Body of pancreas (tissue), 4 donors: Measurements from ENCODE around the gene PLTP. TPM values are rescaled to one million over a fixed set of nuclear protein-coding genes. Genes with fewer than 3 reads are reported as not detected.

Source experiments
- ATAC-seq: fragments of 150-250 bp; one replicate; pipeline ENCODE4 v1.9.1; 2016
- DNase-seq, 4 donors: peaks; one replicate each; pipeline ENCODE4 v3.0.0-alpha.2; 2019
- H3K27ac ChIP-seq, 4 donors: fragments of 200-600 bp; sonication (generic); 1 replicate in 3 of 4; 2 replicates in 1 of 4; pipeline versions ENCODE4 v1.5.1 to v1.6.1; 2016 to 2019; ENCODE audit warnings: mild to moderate bottlenecking in 1 of 4, mixed read lengths in 1 of 4, moderate library complexity in 1 of 4
- H3K27me3 ChIP-seq, 2 donors: fragments of 200-600 bp; sonication (generic); one replicate each; pipeline ENCODE4 v1.6.0; 2016; ENCODE audit warnings: mild to moderate bottlenecking in 1 of 2
- H3K36me3 ChIP-seq, 2 donors: fragments of 200-600 bp; sonication (generic); replicated peaks in 1 of 2; 2 replicates each; pipeline ENCODE4 v1.5.1; 2016; ENCODE audit warnings: low read depth in 2 of 2; ENCODE audit not compliant: insufficient read depth in 1 of 2
- H3K4me1 ChIP-seq: fragments of 200-600 bp; sonication (generic); one replicate; pipeline ENCODE4 v1.6.0; 2016
- H3K4me3 ChIP-seq, 2 donors: fragments of 200-600 bp; sonication (generic); 1 replicate in 1 of 2; 2 replicates in 1 of 2; pipeline ENCODE4 v1.5.1; 2016 to 2019
- H3K9me3 ChIP-seq, 3 donors: fragments of 200-600 bp; sonication (generic); 1 replicate in 2 of 3; 2 replicates in 1 of 3; pipeline ENCODE4 v1.5.1; 2016
- CTCF ChIP-seq, 7 experiments: fragments of 450-650 bp in 4 of 7; fragments of 200-600 bp in 3 of 7; sonication (generic) in 3 of 7; IDR thresholded peaks; one replicate each; pipeline ENCODE4 v1.5.1; 2016 to 2019; ENCODE audit warnings: antibody characterized with exemption in 7 of 7
- POLR2A ChIP-seq, 3 donors: fragments of 450-650 bp; IDR thresholded peaks; one replicate each; pipeline ENCODE4 v1.6.1; 2016; ENCODE audit warnings: antibody characterized with exemption in 3 of 3, mild to moderate bottlenecking in 2 of 3
- WGBS, 2 donors: methylation state at CpG; one replicate each; pipeline ENCODE4 v1.1.5; 2017; 5-methylcytosine and 5-hydroxymethylcytosine counted together
- intact Hi-C: fragments of 100-400 bp; cut with DNase I; formaldehyde crosslinking; loops from one replicate; pipeline ENCODE4 v1.15.1; 2023
- total RNA-seq, 2 donors: library from RNA; depleted of rRNA; stranded (reverse); fragments of >200 nt; gene quantifications; one replicate each; pipeline ENCODE4 v1.1.0, GENCODE V29; 2016

The PLTP gene
- total RNA-seq, 2 donors from 2014 or later = 109 to 198 TPM

GRCh38 chr20:45950330-45950646 lies 38.3 kb upstream of the PLTP start:
- 86 to 92% methylated on average over 9 of the region's 9 CpGs for WGBS, 2 donors
- H3K36me3 ChIP-seq = peaks cover 12 to 27% of the 10 kb centered on the region in 2 donors
- H3K9me3 ChIP-seq = no peaks in the 10 kb centered on the region
- H3K27ac ChIP-seq = no peak overlapping the region
- ATAC-seq = no peak
- intact Hi-C loops = no loop called here
- H3K4me3 ChIP-seq = no peak overlapping the region
- TF ChIP-seq CTCF (IDR thresholded peaks at IDR 0.05) (no peak), POLR2A (IDR thresholded peaks at IDR 0.05) (no peak)
- no peaks in the 10 kb centered on the region for H3K27me3 ChIP-seq
- DNase-seq = no peak
- peaks cover 20% of the 10 kb centered on the region for H3K4me1 ChIP-seq

- no peak overlapping the region for H3K27ac ChIP-seq
- no peaks in the 10 kb centered on the region for H3K27me3 ChIP-seq
- H3K9me3 ChIP-seq = no peaks in the 10 kb centered on the region
- WGBS, 2 donors = 80 to 81% methylated on average over 9 to 13 of the region's 13 CpGs
- no peak for TF ChIP-seq CTCF (IDR thresholded peaks at IDR 0.05)
- TF ChIP-seq POLR2A (IDR thresholded peaks at IDR 0.05) = no peak
- H3K36me3 ChIP-seq = peaks cover 12 to 27% of the 10 kb centered on the region in 2 donors
- intact Hi-C loops = no loop called here
- H3K4me3 ChIP-seq = no peak overlapping the region
- no peak for DNase-seq
- H3K4me1 ChIP-seq = peaks cover 25% of the 10 kb centered on the region
- no peak for ATAC-seq
These were observed 37.8 kb upstream of the PLTP start for GRCh38 chr20:45949542-45950329.

GRCh38 chr20:45948742-45949541 lies 37.0 kb upstream of the PLTP start:
- TF ChIP-seq CTCF (IDR thresholded peaks at IDR 0.05) (no peak), POLR2A (IDR thresholded peaks at IDR 0.05) (no peak)
- intact Hi-C loops = no loop called here
- H3K27ac ChIP-seq = no peak overlapping the region
- WGBS, 2 donors = 79% methylated on average over 10 of the region's 10 CpGs; no CpG with 5 or more reads in 1 of the 2 donors
- ATAC-seq (no peak), DNase-seq (no peak)
- no peak overlapping the region for H3K4me3 ChIP-seq
- H3K4me1 ChIP-seq = peaks cover 33% of the 10 kb centered on the region
- peaks cover 12 to 29% of the 10 kb centered on the region in 2 donors for H3K36me3 ChIP-seq
- H3K9me3 ChIP-seq = no peaks in the 10 kb centered on the region
- no peaks in the 10 kb centered on the region for H3K27me3 ChIP-seq

- TF ChIP-seq CTCF (IDR thresholded peaks at IDR 0.05) (no peak), POLR2A (IDR thresholded peaks at IDR 0.05) (no peak)
- intact Hi-C loops = no loop called here
- Histone ChIP-seq H3K36me3 (peaks cover 12 to 35% of the 10 kb centered on the region in 2 donors), H3K27me3 (no peaks in the 10 kb centered on the region), H3K4me1 (peaks cover 34% of the 10 kb centered on the region), H3K4me3 (no peak overlapping the region), H3K27ac (peak overlapping the region in 1 of 4 donors; percentile 9), H3K9me3 (no peaks in the 10 kb centered on the region)
- DNase-seq (no peak), ATAC-seq (no peak)
- WGBS, 2 donors = 90 to 91% methylated on average over 2 to 7 of the region's 7 CpGs
These were observed 36.3 kb upstream of the PLTP start for GRCh38 chr20:45948261-45948733.
